NCI-H146 (cell line): Measurements from ENCODE around the gene TOMM40L.

Source experiments
- DNase-seq: peaks from one replicate; lab custom pipeline; 2025; lab: John Stamatoyannopoulos, UW

Gene TOMM40L

GRCh38 chr1:161197560-161198193 lies 28.2 kb upstream of the TOMM40L start:
- no peak for DNase-seq

GRCh38 chr1:161198194-161198896 lies 27.5 kb upstream of the TOMM40L start:
- peak; percentile 51 for DNase-seq

GRCh38 chr1:161198897-161199431 lies 26.9 kb upstream of the TOMM40L start, which contains the start of gene ADAMTS4:
ADAMTS4 (minus strand) TSS chr1:161199054; CDS start chr1:161198627, 427 bp downstream.
- DNase-seq = no peak

- DNase-seq = no peak
Observed at GRCh38 chr1:161199506-161200139, 26.2 kb upstream of the TOMM40L start.

- no peak for DNase-seq
Observed at GRCh38 chr1:161200421-161200991, 25.4 kb upstream of the TOMM40L start.

- DNase-seq = peak; percentile 37
Observed at GRCh38 chr1:161200992-161201835, 24.6 kb upstream of the TOMM40L start.

- peak; percentile 99 for DNase-seq
Observed at GRCh38 chr1:161201836-161202712, 23.8 kb upstream of the TOMM40L start, which contains the start of gene NDUFS2. NDUFS2 (plus strand) TSS chr1:161202367; CDS start chr1:161202386, 19 bp downstream.

- no peak for DNase-seq
Observed at GRCh38 chr1:161206411-161207140, 19.3 kb upstream of the TOMM40L start.

GRCh38 chr1:161207173-161207572 lies 18.7 kb upstream of the TOMM40L start:
- DNase-seq = no peak

GRCh38 chr1:161209790-161210409 lies 16.0 kb upstream of the TOMM40L start:
- DNase-seq = peak; percentile 79

GRCh38 chr1:161214369-161214768 lies 11.5 kb upstream of the TOMM40L start:
- DNase-seq = no peak

GRCh38 chr1:161215076-161215475 lies 10.8 kb upstream of the TOMM40L start, which contains the start of gene FCER1G:
FCER1G (plus strand) TSS chr1:161215295; CDS start chr1:161215322, 27 bp downstream.
- no peak for DNase-seq

GRCh38 chr1:161216945-161217712 lies 8.7 kb upstream of the TOMM40L start:
- DNase-seq = no peak

- no peak for DNase-seq
Observed at GRCh38 chr1:161217831-161218230, 8.0 kb upstream of the TOMM40L start.

- DNase-seq = no peak
Observed at GRCh38 chr1:161218301-161219077, 7.4 kb upstream of the TOMM40L start.

- DNase-seq = no peak
Observed at GRCh38 chr1:161219078-161219892, 6.6 kb upstream of the TOMM40L start.

GRCh38 chr1:161220002-161220401 lies 5.9 kb upstream of the TOMM40L start:
- DNase-seq = no peak
